Right renal cortex interstitium (tissue), 3 donors: ENCODE measurements around the gene SPATS2L. TPM values are rescaled to one million over a fixed set of nuclear protein-coding genes. Genes with fewer than 3 reads are reported as not detected.

Experiments used
- DNase-seq, 3 donors: peaks; one replicate each; pipeline ENCODE4 v3.0.0-alpha.2; 2013; ENCODE audit warnings: low read depth in 3 of 3, low spot score in 2 of 3
- polyA plus RNA-seq, 3 donors: library from polyadenylated mRNA; unstranded; fragments of 120-200 nt; gene quantifications; one replicate each; pipeline ENCODE4 v1.2.1, GENCODE V29; 2013; ENCODE audit not compliant: insufficient read length in 3 of 3

The SPATS2L gene
- polyA plus RNA-seq, 3 donors, result 128 to 148 (median 143) TPM

GRCh38 chr2:200348897-200349563 lies 42.5 kb downstream of the SPATS2L start:
- no peak for DNase-seq

GRCh38 chr2:200349868-200350267 lies 43.4 kb downstream of the SPATS2L start:
- DNase-seq, result no peak

GRCh38 chr2:200350850-200351285 lies 44.4 kb downstream of the SPATS2L start:
- DNase-seq, result no peak

GRCh38 chr2:200351815-200352214 lies 45.3 kb downstream of the SPATS2L start:
- DNase-seq, result no peak

- no peak for DNase-seq
Observed at GRCh38 chr2:200352636-200353035, 46.1 kb downstream of the SPATS2L start.

GRCh38 chr2:200353120-200353519 lies 46.6 kb downstream of the SPATS2L start:
- no peak for DNase-seq

- no peak for DNase-seq
Observed at GRCh38 chr2:200353874-200354273, 47.4 kb downstream of the SPATS2L start.

DNA sequence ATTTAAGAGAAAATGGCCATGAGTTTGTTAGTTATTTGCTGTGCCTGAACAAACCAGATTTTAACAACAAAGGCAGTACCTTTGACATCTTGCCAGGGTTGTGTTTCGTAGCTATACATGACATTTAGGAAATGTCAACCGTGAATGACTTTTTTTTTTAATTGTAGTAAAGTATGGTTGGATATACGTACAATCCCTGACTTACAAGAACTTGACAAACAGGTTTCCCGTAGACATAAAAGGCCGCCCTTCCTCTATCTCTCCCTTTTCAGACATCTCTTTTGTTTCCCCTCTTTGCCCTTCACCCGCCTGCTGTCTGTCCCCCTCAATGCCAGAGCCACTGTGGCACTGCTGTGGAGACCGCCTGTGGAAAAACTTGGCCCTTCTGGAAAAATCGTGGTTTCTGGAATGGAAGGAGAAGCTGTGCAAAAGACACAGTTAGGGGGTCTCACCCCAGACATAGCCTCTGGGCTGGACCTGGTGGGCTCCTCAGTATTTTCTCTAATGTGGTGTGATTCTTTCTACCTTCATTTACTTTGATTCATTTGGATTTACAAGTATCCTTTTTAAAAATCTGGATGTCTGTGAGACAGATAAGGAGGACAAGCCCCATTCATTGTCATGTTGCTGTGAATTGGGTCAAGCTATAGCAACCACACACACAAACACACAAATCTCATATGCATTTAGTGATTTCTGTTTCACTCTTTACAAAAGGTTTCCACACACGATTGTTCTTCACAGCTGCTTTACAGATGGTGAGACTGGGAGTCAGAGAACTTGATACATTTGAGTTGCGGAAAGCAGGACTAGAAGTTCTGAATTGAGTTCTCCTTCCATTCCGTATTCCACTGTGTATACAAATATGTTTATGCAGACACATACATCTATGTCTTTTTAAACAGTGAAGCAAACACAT lies 48.6 kb downstream of the SPATS2L start:
- DNase-seq, result no peak

GRCh38 chr2:200356321-200356720 lies 49.8 kb downstream of the SPATS2L start:
- DNase-seq, result no peak

DNA sequence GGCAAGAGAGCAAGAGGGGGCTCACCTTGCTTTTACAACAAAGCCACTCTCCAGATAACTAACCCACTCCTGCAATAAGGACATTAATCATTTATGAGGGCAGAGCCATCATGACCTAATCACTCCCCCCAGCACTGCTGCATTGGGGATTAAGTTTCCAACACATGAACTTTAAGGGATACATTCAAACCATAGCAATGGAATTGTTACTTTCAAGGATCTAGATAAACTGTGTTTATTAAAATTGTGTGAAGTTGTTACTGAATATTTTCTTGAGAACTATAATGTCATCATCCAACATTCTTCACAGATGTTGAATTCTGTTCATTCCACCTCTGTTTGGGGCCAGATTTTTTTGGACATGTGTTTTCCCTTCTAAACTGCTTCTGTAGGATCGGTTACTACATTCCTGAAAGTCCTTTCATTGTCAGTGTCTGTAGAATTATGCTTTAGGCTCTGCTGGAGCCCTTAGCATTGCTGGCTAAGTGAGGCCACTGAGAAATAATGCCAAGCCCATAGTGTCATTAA lies 50.4 kb downstream of the SPATS2L start:
- DNase-seq, result no peak

GRCh38 chr2:200357845-200358244 lies 51.4 kb downstream of the SPATS2L start:
- no peak for DNase-seq

DNA sequence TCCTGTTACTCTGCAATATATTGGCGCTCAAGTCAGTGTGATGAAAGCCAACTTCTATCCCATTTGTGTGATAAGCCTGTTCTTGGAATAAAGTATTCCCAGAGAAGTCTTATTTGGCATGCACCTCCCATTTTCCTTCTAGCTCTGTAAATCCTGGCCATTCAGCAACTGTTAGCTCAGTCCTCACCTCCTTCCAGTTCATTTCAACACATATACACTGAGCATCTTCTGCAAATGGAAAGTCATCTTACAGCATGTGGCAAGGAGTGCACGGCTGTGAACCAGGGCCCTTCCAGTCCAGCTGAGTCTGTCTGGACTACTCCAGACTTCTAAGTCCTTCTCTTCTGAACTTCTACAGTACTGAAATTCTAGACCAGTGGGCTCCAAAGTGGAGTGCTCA lies 53.1 kb downstream of the SPATS2L start:
- DNase-seq, result no peak

DNA sequence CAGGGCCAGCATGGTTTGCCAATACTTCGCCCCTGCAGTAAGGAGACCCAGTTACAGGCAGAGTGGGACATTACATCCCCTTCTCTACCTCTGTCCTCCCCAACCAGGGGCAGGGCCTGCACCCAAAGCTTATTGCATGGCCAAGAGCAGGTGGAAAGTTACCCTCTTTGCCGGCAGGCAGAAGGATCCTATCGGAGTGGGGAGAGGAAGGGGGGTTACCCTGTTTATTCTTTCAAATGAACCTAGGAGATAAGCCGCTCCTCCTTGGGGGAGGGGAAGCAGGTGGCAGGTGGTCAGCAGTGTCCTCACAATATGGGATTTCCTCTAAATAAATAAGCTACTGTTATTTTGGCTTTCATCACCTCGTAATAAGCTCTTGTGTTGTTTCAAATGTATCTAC lies 53.9 kb downstream of the SPATS2L start:
- DNase-seq, result no peak

GRCh38 chr2:200362202-200362917 lies 55.9 kb downstream of the SPATS2L start:
- DNase-seq, result no peak

DNA sequence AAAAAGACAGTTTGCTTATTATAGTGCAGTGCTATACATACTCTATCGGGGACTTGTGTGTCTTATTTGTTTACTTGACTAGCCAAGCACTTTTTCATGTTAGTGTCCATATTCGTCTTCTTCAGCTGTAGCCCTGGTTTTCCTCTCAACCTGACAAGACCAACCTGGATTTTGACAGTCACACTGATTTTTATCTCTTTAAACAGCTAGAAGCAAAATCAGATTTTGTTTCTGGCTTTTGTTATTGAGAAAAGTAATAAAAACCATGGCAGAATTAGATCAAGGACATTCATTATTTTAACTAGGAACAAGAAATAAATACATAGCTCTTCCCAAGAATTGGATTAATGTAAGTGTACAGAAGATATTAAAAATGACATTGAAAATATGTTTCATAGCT lies 56.8 kb downstream of the SPATS2L start:
- no peak for DNase-seq

- no peak for DNase-seq
Observed at GRCh38 chr2:200364142-200364541, 57.6 kb downstream of the SPATS2L start.

DNA sequence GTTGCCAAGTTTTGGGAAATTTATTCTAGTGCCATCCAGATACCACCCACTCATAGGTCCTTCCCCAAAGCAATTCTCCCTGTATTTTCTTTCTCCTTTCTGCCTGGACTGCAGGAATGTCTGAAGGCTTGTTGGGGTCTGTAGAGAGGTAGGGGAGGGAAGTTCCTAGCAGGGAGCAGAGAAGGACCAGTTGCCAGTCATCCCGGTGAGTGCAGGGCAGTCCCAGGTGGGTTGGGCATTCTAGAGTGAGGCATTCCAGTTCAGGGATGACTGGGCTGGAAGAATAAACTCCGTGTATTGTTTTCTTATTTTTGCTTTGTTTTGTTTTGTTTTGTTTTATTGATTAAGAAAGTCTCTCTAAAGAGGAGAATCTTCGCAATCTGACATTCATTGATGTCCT lies 58.1 kb downstream of the SPATS2L start:
- DNase-seq, result no peak

GRCh38 chr2:200365209-200365608 lies 58.7 kb downstream of the SPATS2L start:
- no peak for DNase-seq

- DNase-seq, result no peak
Observed at GRCh38 chr2:200367155-200367554, 60.7 kb downstream of the SPATS2L start.

GRCh38 chr2:200369886-200370285 lies 63.4 kb downstream of the SPATS2L start:
- DNase-seq, result no peak

DNA sequence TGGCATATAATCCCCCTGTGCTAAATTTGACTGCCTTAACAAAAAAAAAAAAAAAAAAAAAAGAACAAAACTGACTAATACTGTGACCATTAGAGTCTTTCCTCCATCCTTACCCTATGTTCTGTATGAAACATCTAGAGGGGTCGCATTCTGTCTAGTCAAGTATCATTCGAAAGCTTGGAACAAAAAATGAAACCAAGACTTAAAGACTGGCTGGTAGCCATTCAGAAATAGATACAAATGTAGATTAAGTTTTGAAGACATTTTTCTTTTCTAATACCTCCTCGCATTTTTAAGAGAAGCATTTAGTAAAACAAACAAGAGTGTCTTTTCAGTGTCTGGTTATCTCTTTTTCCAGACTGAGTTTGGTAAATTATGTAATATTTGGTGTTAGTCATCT lies 66.7 kb downstream of the SPATS2L start:
- no peak for DNase-seq
